HG03521 (cell line): ENCODE data around the gene MOV10L1.
"Not testable (repeated sequence)": the region's sequence is repeated elsewhere in the genome, so short reads cannot be mapped to it uniquely, and the experiment has no call there.

Experiments
- ATAC-seq: cut with Tn5 transposase; IDR thresholded peaks from one replicate; pipeline ENCODE4 v1.9.1; 2021; ENCODE audit warnings: mild to moderate bottlenecking, moderate library complexity; ENCODE audit not compliant: unreplicated experiment

Gene MOV10L1

GRCh38 chr22:50131894-50132293 is 42.1 kb downstream of the MOV10L1 start:
- ATAC-seq = no peak

GRCh38 chr22:50134481-50134880 is 44.7 kb downstream of the MOV10L1 start:
- no peak for ATAC-seq

GRCh38 chr22:50136581-50137015 is 46.8 kb downstream of the MOV10L1 start:
- no peak for ATAC-seq

GRCh38 chr22:50137277-50137676 is 47.5 kb downstream of the MOV10L1 start:
- ATAC-seq = not testable (repeated sequence)

GRCh38 chr22:50138041-50138440 is 48.2 kb downstream of the MOV10L1 start:
- no peak for ATAC-seq

GRCh38 chr22:50138988-50139387 is 49.2 kb downstream of the MOV10L1 start:
- ATAC-seq = no peak

- no peak for ATAC-seq
Observed at GRCh38 chr22:50139843-50140415, 50.1 kb downstream of the MOV10L1 start.

- ATAC-seq = no peak
Observed at GRCh38 chr22:50140615-50141014, 50.8 kb downstream of the MOV10L1 start.

- no peak for ATAC-seq
Observed at GRCh38 chr22:50141462-50141861, 51.7 kb downstream of the MOV10L1 start.

- no peak for ATAC-seq
Observed at GRCh38 chr22:50141891-50142363, 52.1 kb downstream of the MOV10L1 start.

- no peak for ATAC-seq
Observed at GRCh38 chr22:50143096-50143495, 53.3 kb downstream of the MOV10L1 start.

- no peak for ATAC-seq
Observed at GRCh38 chr22:50144005-50144614, 54.3 kb downstream of the MOV10L1 start.

- ATAC-seq = no peak
Observed at GRCh38 chr22:50145721-50146438, 56.1 kb downstream of the MOV10L1 start.

- no peak for ATAC-seq
Observed at GRCh38 chr22:50146439-50147238, 56.8 kb downstream of the MOV10L1 start.

GRCh38 chr22:50147258-50148165 is 57.7 kb downstream of the MOV10L1 start:
- not testable (repeated sequence) for ATAC-seq

GRCh38 chr22:50148166-50148500 is 58.3 kb downstream of the MOV10L1 start:
- ATAC-seq = no peak

- ATAC-seq = no peak
Observed at GRCh38 chr22:50148991-50149721, 59.4 kb downstream of the MOV10L1 start.

- ATAC-seq = no peak
Observed at GRCh38 chr22:50150161-50151129, 60.6 kb downstream of the MOV10L1 start.
